OCI-M2 (cell line): ENCODE measurements around the gene FCRLA.
A peak's percentile ranks its signal among the peaks of the same experiment; 100 is the strongest.

ENCODE experiments used
- DNase-seq: peaks from one replicate; lab custom pipeline; 2025; ENCODE audit not compliant: unreplicated experiment; lab: John Stamatoyannopoulos, UW

The FCRLA gene

GRCh38 chr1:161731241-161731640 lies 24.2 kb downstream of the FCRLA start:
- no peak for DNase-seq

GRCh38 chr1:161731981-161732718 lies 25.1 kb downstream of the FCRLA start:
- DNase-seq: no peak

GRCh38 chr1:161733526-161733925 lies 26.5 kb downstream of the FCRLA start:
- no peak for DNase-seq

- DNase-seq: no peak
These were observed 28.8 kb downstream of the FCRLA start for GRCh38 chr1:161735837-161736236.

- no peak for DNase-seq
These were observed 29.4 kb downstream of the FCRLA start for GRCh38 chr1:161736335-161736969.

- no peak for DNase-seq
These were observed 30.6 kb downstream of the FCRLA start for GRCh38 chr1:161737625-161738024.

GRCh38 chr1:161738627-161739287 lies 31.7 kb downstream of the FCRLA start:
- DNase-seq: peak; percentile 15

GRCh38 chr1:161739865-161740566 lies 33.0 kb downstream of the FCRLA start:
- no peak for DNase-seq

GRCh38 chr1:161740921-161741320 lies 33.9 kb downstream of the FCRLA start:
- DNase-seq: no peak

GRCh38 chr1:161743231-161743630 lies 36.2 kb downstream of the FCRLA start:
- no peak for DNase-seq

GRCh38 chr1:161747801-161748200 lies 40.8 kb downstream of the FCRLA start:
- DNase-seq: no peak

GRCh38 chr1:161749509-161750407 lies 42.7 kb downstream of the FCRLA start, which contains the start of gene DUSP12:
DUSP12 (plus strand) TSS chr1:161749786; CDS start chr1:161749802, 16 bp downstream.
- peak; percentile 80 for DNase-seq

GRCh38 chr1:161763522-161764098 lies 56.6 kb downstream of the FCRLA start:
- DNase-seq: no peak
